Cortex of kidney (tissue), 1 donor: ENCODE data around the gene KLHDC8A.
"Not testable (repeated sequence)": the region's sequence is repeated elsewhere in the genome, so short reads cannot be mapped to it uniquely, and the experiment has no call there.

Source experiments
- DNase-seq: peaks from one replicate; lab custom pipeline; 2025; lab: John Stamatoyannopoulos, UW

Gene KLHDC8A

GRCh38 chr1:205317311-205317917 is 39.3 kb downstream of the KLHDC8A start:
- DNase-seq: no peak

GRCh38 chr1:205316161-205316566 is 40.6 kb downstream of the KLHDC8A start:
- DNase-seq: no peak

DNA sequence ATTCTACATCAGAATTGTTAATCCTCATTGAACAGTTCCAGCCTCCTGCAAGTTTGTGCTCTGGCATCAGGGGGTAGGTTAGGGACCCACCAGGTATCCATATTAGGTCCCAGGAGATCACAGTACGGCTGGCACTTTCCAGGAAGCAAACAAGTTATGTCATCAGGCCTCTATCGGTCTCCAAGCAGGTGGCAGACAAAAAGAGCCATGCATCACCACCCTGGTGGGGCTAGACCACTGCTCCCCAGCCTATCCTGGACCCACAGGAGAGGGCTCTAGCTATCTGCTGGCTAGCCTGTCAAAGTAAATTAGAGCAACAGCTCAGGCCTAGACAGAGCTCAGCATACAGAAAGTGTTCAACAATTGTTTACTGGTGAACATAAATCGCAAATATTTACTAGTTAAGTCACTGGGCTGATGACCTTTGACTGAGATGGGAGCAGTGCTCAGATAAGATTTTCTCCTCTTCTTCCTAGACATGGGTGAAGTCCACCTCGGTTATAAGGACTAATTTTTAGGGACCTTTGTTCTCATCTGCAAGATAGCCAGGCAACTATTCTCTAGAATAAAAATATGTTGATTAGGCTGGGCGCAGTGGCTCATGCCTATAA is 41.6 kb downstream of the KLHDC8A start:
- no peak for DNase-seq

- DNase-seq: no peak
Measured at GRCh38 chr1:205313563-205314308, 43.0 kb downstream of the KLHDC8A start.

- no peak for DNase-seq
Measured at GRCh38 chr1:205312866-205313562, 43.7 kb downstream of the KLHDC8A start.

GRCh38 chr1:205310976-205311704 is 45.6 kb downstream of the KLHDC8A start:
- DNase-seq: no peak

DNA sequence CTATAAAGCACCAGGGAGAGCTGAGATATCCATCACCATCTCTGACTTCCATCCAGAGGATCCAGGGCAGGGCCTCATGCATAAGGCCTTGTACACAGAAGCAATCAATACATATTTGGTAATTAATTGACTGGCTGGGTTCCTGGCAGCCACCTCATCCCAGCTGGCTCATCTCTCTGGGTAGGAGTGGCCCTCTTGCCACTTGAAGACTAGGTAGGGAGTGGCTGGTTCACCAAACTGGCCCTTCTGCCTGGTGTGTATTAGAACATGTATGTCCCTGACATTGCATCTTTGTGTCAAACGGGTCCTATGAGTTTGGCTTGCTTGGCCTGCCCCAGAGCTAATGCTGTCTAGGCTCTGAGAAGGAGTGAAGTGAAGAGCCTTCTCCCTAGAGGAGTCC is 47.0 kb downstream of the KLHDC8A start:
- DNase-seq: no peak

DNA sequence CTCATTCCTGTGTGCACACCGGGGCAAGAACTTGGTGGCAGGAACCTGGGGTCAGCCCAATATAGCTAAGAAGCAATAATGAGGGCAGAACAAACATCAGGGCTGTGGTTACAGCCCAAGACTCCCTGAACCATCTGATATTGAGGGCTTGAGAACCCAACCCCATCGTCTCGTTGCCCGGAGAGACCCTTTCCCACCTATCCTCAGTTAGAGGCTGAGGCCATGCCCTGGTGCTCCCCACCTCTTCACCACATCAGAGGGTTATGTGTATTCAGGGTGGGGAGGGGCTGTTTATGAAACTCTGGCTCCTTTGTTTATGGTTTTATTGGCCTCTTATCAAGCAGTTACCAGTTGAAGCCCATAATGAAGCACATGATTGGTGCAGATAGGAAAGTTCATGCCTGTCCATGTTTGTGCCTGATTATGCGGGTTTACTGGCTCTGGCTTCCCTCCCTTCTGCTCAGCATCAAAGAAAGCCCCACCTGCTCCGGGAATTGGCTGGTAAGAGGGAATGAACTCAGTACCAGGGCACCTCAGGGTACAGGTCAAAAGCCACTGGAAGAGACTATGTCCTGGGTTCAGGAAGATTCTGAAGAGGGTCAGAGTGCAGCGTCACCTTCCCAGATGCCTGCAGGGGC is 49.7 kb downstream of the KLHDC8A start:
- DNase-seq: no peak

- no peak for DNase-seq
Measured at GRCh38 chr1:205304695-205305070, 52.0 kb downstream of the KLHDC8A start.

- DNase-seq: no peak
Measured at GRCh38 chr1:205304046-205304694, 52.6 kb downstream of the KLHDC8A start.

DNA sequence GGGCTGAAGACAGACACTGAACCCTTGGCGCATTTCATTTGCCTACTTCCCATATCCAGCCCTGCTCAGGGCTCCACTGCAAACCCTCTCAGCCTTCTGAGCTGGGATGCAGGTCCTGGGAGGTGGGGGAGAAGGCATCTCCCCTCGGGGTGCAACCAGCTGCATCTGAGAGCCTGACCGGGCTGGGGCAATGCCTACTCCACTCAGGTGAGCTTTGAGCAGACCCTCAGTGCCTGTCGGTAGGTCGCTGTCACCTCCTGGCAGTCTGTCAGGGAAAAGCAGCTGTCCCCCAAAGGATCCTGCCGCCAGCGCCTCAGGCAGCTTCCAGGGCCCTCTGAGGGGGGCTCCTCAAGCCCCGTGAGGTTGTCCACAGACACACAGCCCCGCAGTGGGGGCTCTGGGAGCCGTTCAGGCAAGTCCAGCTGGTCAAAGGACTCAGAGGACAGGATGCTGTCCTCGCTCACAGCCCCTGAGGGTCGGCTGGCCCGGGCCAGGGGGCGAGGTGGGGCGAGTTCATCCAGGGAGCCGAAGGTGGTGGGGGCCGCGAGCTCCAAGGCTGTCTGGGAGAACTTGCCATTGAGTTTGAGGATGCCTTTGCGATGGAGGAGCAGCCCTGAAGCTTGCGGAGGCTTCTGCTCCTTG is 53.4 kb downstream of the KLHDC8A start:
- no peak for DNase-seq

DNA sequence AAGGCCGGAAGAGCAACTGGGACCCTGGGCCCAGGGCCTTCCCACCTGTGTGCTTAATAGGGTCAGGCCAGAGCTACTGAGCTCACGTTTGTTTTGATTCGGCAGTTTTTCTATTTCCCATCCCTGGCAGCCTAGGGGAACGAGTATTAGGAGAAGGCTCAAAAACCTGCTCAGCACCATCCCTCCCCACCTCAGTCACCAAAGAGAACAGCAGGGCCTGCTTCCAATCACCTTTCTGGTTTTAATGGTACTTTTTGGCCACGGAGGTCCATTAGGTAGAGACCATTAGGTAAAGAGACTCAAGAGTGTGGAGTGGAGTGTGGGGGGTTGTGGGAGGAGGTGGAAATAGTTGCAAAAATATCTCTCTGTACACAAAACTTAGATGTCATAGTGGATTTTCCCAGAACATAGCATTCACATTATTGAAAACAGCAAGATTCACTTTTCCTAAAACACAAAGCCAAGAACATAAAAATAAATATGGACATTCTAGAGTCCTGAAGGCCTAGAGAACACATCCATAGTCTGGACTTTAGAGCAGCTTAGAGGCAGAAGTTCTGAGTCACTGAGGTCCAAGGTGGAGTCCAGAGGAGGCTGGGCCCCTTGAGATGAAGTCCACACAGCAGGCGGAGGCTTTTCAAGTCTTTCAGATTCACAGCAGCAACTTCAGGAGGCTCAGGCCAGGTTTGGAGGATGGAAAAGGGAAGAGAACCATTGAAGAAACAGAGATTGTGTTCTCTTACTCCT is 54.7 kb downstream of the KLHDC8A start:
- no peak for DNase-seq

- no peak for DNase-seq
Measured at GRCh38 chr1:205301205-205301821, 55.4 kb downstream of the KLHDC8A start.

GRCh38 chr1:205300149-205300548 is 56.6 kb downstream of the KLHDC8A start:
- DNase-seq: no peak

DNA sequence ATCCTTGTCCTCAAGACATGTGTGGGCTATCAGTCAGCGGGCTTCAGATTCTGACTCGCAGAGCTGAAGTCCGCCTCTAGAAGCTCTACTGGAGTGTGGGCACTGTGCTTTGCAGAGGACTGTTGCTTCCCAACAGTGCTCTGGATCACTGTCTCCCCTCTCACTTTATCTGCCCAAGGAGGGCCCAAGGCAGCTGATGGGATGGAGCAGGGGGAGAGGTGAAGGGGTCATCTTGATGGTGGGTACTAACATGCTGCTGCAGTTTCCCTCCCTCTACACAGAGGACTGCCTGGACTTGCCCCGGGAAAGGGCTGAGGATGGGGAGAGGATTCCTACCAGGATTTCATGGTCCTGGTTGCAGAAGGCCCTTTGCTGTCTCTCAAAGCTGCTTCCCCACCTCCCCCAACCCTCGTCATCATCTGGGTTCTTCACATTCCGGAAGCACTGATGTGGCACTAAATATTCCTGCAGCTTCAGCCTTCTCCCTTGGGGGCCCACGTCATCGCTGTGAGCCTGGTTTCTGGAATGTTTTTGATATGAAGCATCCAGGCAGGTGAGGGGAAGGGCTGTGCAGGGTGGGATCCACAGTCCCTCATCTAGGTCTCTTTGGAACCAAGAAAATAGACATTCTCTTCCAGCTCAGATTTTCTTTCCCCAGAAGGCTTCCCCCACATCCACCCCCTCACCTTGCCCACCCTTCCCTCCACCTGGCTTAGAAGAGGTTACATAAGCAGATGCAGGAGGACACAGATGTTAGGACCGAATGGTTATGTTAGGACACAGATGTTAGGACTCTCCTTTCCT is 58.3 kb downstream of the KLHDC8A start:
- no peak for DNase-seq

GRCh38 chr1:205297546-205298177 is 59.1 kb downstream of the KLHDC8A start:
- not testable (repeated sequence) for DNase-seq

DNA sequence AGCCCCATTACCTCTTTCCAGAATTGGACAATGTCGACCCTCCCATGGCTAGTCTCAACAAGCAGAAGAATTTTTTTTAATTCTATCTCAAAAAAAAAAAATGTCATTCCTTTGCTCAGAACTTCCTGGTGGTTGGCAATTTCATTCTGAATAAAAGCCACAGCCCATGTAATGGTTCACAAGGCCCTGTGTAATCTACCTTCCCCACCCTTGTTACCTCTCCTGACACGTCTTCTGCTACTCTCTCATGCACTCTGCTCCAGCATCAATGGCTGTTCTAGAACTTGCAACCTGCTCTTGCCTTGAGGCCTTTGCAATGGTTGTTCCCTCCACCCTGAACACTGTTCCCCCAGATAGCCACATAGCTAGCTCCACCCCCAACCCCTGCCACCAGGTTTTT is 60.6 kb downstream of the KLHDC8A start:
- DNase-seq: no peak

GRCh38 chr1:205294934-205295333 is 61.8 kb downstream of the KLHDC8A start:
- no peak for DNase-seq
